ENCODE results near the gene TYSND1.

DNA sequence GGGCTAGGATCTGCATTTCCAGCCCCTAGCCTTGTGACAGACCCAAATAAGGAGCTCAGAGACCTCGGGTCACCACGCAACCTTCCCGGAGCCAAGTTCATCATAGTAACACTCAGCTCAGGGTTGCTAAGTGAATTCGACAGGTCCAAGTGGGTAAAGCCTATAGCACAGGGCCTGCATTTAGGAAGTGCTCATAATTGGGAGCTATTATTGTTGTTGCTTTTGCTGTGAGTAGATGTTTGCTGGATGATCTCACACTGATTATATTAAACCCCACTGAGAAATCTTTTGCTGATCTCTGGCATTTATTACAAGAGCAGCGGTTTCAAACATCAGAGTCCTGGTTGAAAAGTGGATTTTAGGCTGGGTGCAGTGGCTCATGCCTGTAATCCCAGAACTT is 44.1 kb upstream of the TYSND1 start:
- TF ChIP-seq CTCF (IDR thresholded peaks at IDR 0.05) (no peak), ZFX (IDR thresholded peaks at IDR 0.05; ENCODE audit: borderline replicate concordance) (no peak)
